Adipocyte (in vitro differentiated cells): Measurements from ENCODE around the gene CBFA2T3.
A peak's percentile ranks its signal among the peaks of the same experiment; 100 is the strongest.

Source experiments
- DNase-seq: peaks from one replicate; pipeline ENCODE4 v3.0.0-alpha.2; 2015; ENCODE audit warnings: low read depth
- H3K27me3 ChIP-seq: replicated peaks from 2 replicates; pipeline ENCODE4 v1.7.0; 2013; ENCODE audit warnings: mild to moderate bottlenecking, low read length, moderate library complexity; ENCODE audit not compliant: control insufficient read depth, insufficient read depth
- H3K36me3 ChIP-seq: 2 replicates; pipeline ENCODE4 v1.7.0; 2013; ENCODE audit warnings: low read length, mild to moderate bottlenecking, moderate library complexity; ENCODE audit not compliant: control insufficient read depth, insufficient read depth, severe bottlenecking
- H3K4me1 ChIP-seq: 2 replicates; pipeline ENCODE4 v1.7.0; 2013; ENCODE audit warnings: mild to moderate bottlenecking, low read length, moderate library complexity; ENCODE audit not compliant: control insufficient read depth, insufficient read depth
- H3K4me3 ChIP-seq: 2 replicates; pipeline ENCODE4 v1.7.0; 2013; ENCODE audit warnings: mild to moderate bottlenecking, low read length, moderate library complexity
- H3K9ac ChIP-seq: 2 replicates; pipeline ENCODE4 v1.7.0; 2013; ENCODE audit warnings: mild to moderate bottlenecking, low read length, moderate library complexity
- H3K9me3 ChIP-seq: 2 replicates; pipeline ENCODE4 v1.7.0; 2013; ENCODE audit warnings: mild to moderate bottlenecking, low read length, moderate library complexity; ENCODE audit not compliant: control insufficient read depth

The CBFA2T3 gene

GRCh38 chr16:88866151-88866920 is 110.7 kb downstream of the CBFA2T3 start, which contains the start of gene PABPN1L:
Gene PABPN1L, minus strand, starts transcription at chr16:88866660. Its CDS starts 54 bp downstream, at chr16:88866606.
- Histone ChIP-seq H3K9me3 (no peaks in the 10 kb centered on the region), H3K36me3 (peaks cover 10% of the 10 kb centered on the region), H3K9ac (no peak within 1 kb of the TSS), H3K27me3 (peaks cover 33% of the 10 kb centered on the region), H3K4me3 (no peak within 1 kb of the TSS), H3K4me1 (no peaks in the 10 kb centered on the region)
- no peak for DNase-seq

- H3K9ac ChIP-seq = no peak overlapping the region
- H3K36me3 ChIP-seq = peaks cover 15% of the 10 kb centered on the region
- H3K27me3 ChIP-seq = peaks cover 28% of the 10 kb centered on the region
- no peak for DNase-seq
- no peaks in the 10 kb centered on the region for H3K4me1 ChIP-seq
- H3K9me3 ChIP-seq = no peaks in the 10 kb centered on the region
- H3K4me3 ChIP-seq = no peak overlapping the region
These were observed 111.3 kb downstream of the CBFA2T3 start for GRCh38 chr16:88865742-88866141.

- no peak overlapping the region for H3K9ac ChIP-seq
- H3K4me3 ChIP-seq = no peak overlapping the region
- no peaks in the 10 kb centered on the region for H3K4me1 ChIP-seq
- no peak for DNase-seq
- peaks cover 24% of the 10 kb centered on the region for H3K27me3 ChIP-seq
- peaks cover 19% of the 10 kb centered on the region for H3K36me3 ChIP-seq
- no peaks in the 10 kb centered on the region for H3K9me3 ChIP-seq
These were observed 111.7 kb downstream of the CBFA2T3 start for GRCh38 chr16:88865310-88865709.

GRCh38 chr16:88864521-88864920 is 112.5 kb downstream of the CBFA2T3 start:
- Histone ChIP-seq H3K27me3 (peaks cover 21% of the 10 kb centered on the region), H3K9ac (no peak overlapping the region), H3K9me3 (no peaks in the 10 kb centered on the region), H3K4me3 (no peak overlapping the region), H3K36me3 (peaks cover 27% of the 10 kb centered on the region), H3K4me1 (no peaks in the 10 kb centered on the region)
- no peak for DNase-seq

GRCh38 chr16:88864099-88864498 is 112.9 kb downstream of the CBFA2T3 start:
- DNase-seq = no peak
- no peaks in the 10 kb centered on the region for H3K9me3 ChIP-seq
- H3K27me3 ChIP-seq = peaks cover 18% of the 10 kb centered on the region
- H3K4me1 ChIP-seq = no peaks in the 10 kb centered on the region
- no peak overlapping the region for H3K4me3 ChIP-seq
- peaks cover 31% of the 10 kb centered on the region for H3K36me3 ChIP-seq
- H3K9ac ChIP-seq = no peak overlapping the region

- Histone ChIP-seq H3K36me3 (peaks cover 36% of the 10 kb centered on the region), H3K4me1 (peaks cover under 1% of the 10 kb centered on the region), H3K4me3 (no peak overlapping the region), H3K9ac (no peak overlapping the region), H3K27me3 (peaks cover 13% of the 10 kb centered on the region), H3K9me3 (no peaks in the 10 kb centered on the region)
- no peak for DNase-seq
These were observed 113.6 kb downstream of the CBFA2T3 start for GRCh38 chr16:88863426-88863825.

GRCh38 chr16:88862968-88863367 is 114.0 kb downstream of the CBFA2T3 start:
- H3K9ac ChIP-seq = no peak overlapping the region
- DNase-seq = no peak
- H3K27me3 ChIP-seq = peaks cover 13% of the 10 kb centered on the region
- H3K9me3 ChIP-seq = no peaks in the 10 kb centered on the region
- H3K36me3 ChIP-seq = peaks cover 36% of the 10 kb centered on the region
- H3K4me3 ChIP-seq = no peak overlapping the region
- peaks cover 5% of the 10 kb centered on the region for H3K4me1 ChIP-seq

- peaks cover 11% of the 10 kb centered on the region for H3K4me1 ChIP-seq
- peaks cover 7% of the 10 kb centered on the region for H3K27me3 ChIP-seq
- no peak for DNase-seq
- no peaks in the 10 kb centered on the region for H3K9me3 ChIP-seq
- H3K9ac ChIP-seq = no peak overlapping the region
- peaks cover 36% of the 10 kb centered on the region for H3K36me3 ChIP-seq
- H3K4me3 ChIP-seq = no peak overlapping the region
These were observed 115.6 kb downstream of the CBFA2T3 start for GRCh38 chr16:88861359-88861758.

- H3K4me3 ChIP-seq = no peak overlapping the region
- no peak for DNase-seq
- H3K27me3 ChIP-seq = no peaks in the 10 kb centered on the region
- no peak overlapping the region for H3K9ac ChIP-seq
- H3K36me3 ChIP-seq = peaks cover 36% of the 10 kb centered on the region
- peaks cover 19% of the 10 kb centered on the region for H3K4me1 ChIP-seq
- no peaks in the 10 kb centered on the region for H3K9me3 ChIP-seq
These were observed 117.5 kb downstream of the CBFA2T3 start for GRCh38 chr16:88859381-88860091.

- peak overlapping the region; percentile 93 for H3K9ac ChIP-seq
- H3K9me3 ChIP-seq = no peaks in the 10 kb centered on the region
- peaks cover 19% of the 10 kb centered on the region for H3K4me1 ChIP-seq
- H3K36me3 ChIP-seq = peaks cover 36% of the 10 kb centered on the region
- DNase-seq = peak; percentile 84
- no peaks in the 10 kb centered on the region for H3K27me3 ChIP-seq
- peak overlapping the region; percentile 99 for H3K4me3 ChIP-seq
These were observed 119.2 kb downstream of the CBFA2T3 start for GRCh38 chr16:88857728-88858339.
